Measurements from ENCODE around the gene APEX2.
"Not testable (repeated sequence)": the region's sequence is repeated elsewhere in the genome, so short reads cannot be mapped to it uniquely, and the experiment has no call there.

Gene APEX2

DNA sequence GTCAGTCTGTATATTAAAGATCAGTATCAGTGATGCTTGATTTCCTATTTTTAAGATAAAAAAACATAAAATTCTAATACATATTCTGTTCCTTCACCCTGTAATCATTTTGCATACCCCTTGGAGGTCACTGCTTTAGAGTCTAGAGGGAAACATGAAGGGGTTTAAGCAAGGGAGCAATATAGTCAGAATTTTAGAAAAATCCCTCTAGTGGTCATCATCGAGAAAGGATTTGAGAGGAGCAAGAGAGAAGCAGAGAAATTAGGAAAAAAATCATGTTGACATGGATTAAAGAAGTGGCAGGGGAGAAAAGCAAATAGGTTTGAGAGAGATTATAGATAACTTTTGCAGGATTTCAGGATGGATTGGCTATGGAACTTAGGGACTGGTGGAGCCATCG is 11.1 kb downstream of the APEX2 start:
- peak; percentile 4 for DNase-seq (ENCODE audit: low spot score)

DNA sequence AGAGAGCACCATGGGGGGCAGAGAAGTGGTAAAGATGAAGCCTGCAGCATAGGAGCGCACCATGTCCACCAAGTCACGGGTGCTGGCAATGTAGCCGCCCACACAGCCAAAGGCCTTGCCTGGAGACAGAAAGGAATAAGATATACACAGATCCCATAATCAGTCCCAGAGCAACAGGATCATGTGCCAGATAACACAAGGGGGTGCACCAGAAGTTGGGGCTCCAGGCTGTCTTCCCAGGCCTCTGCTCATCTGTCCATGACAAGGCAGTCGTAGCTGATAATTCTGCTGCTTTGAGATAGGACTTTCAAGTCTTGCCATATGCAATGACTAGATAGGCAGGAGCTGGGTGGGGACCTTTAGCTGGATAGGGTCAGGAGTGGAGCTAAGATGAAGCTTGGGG is 14.7 kb downstream of the APEX2 start:
- no peak for DNase-seq (ENCODE audit: low spot score)

DNA sequence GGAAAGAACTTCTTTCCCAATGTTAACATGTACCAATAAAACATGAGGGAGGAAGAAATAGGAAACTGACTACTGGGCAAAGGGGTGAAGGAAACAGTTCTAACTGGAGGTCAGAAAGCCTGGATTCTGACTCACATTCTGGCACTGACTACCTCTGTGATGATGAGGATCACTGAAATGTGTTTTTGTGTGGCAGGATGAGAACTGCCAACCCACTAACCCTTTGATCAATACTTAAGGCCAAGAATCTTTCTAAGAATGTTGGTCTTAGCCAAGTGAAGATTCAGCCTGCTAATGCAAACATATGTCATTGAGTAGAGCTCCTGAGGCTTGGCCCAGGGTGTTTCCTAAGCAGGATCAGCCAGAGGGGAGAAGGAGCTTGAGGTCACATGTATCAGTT is 26.0 kb downstream of the APEX2 start:
- no peak for DNase-seq (ENCODE audit: low spot score)

DNA sequence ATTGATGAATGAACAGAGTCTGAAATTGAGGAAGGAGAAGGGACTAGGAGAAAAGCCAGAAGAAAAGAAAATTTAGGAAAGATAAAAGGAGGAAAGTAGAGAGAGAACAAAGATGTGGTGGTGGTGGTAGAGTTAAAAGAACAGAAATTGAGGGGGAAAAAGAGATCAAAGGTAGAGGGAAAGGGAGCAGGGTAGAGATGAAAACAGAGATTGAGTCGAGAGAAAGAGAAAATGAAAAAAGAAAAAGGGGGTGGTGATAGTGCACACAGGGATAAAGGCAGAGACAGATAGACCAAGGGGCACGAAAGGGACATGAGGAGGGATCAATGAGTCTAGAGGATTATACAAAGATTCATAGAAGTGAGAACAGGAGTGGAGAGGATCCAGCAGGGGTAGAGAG is 26.7 kb downstream of the APEX2 start:
- DNase-seq (ENCODE audit: low spot score), result no peak

DNA sequence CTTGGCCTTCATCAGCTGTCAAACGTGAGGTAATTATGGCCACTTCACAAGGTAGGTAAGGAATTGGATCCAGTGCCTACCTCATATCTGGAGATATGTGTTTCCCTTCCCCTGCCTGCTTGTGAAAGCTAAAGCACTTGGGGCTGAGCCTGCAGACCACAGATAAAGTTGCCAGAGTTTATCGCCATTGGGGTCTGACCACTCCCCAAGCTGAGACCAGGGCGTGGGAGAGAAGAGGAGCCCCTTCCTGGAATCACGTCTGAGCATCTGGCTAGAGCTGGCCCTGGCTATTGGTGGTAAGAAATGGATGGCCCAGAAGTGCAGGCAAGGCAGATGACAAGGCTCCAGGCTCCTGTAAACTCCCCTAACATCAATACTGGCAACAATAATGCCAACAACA is 27.9 kb downstream of the APEX2 start:
- DNase-seq (ENCODE audit: low spot score), result no peak

DNA sequence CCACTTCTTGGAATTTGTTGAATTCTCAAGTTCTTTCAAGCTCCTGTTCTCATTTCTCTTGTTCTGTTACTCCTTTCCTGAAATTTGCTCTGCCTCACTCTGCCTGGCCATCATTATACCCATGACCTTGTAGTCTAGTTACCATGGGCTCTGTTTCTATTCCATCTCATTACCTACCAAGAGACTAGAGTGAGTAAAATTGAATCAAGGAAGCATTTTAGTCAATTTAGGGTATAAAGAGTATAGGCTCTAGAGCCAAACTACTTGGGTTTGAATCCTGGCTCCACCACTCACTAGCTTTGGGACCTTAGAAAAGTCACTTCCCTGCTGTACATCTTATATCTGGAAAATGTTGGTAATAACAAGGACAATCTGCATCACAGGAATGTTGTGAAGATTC is 28.4 kb downstream of the APEX2 start:
- DNase-seq (ENCODE audit: low spot score), result no peak

DNA sequence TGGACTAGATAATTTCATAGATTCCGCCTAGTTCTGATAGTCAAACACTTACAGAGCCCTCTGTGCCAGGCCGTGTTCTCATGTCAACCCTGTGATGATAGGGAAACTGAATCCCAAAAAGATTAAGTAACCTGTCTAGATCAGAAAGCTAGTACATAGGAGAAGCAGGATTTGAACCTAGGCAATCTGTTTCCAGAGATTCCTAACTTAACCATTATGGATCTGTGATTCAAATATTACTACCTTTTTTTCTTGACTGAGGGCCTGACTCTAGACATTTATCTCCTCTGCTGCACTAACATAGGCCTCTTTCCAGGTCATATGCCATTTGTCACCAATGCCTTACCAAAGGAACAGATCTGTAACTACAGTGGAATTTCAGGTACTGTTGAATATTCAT is 29.1 kb downstream of the APEX2 start:
- DNase-seq (ENCODE audit: low spot score), result no peak

DNA sequence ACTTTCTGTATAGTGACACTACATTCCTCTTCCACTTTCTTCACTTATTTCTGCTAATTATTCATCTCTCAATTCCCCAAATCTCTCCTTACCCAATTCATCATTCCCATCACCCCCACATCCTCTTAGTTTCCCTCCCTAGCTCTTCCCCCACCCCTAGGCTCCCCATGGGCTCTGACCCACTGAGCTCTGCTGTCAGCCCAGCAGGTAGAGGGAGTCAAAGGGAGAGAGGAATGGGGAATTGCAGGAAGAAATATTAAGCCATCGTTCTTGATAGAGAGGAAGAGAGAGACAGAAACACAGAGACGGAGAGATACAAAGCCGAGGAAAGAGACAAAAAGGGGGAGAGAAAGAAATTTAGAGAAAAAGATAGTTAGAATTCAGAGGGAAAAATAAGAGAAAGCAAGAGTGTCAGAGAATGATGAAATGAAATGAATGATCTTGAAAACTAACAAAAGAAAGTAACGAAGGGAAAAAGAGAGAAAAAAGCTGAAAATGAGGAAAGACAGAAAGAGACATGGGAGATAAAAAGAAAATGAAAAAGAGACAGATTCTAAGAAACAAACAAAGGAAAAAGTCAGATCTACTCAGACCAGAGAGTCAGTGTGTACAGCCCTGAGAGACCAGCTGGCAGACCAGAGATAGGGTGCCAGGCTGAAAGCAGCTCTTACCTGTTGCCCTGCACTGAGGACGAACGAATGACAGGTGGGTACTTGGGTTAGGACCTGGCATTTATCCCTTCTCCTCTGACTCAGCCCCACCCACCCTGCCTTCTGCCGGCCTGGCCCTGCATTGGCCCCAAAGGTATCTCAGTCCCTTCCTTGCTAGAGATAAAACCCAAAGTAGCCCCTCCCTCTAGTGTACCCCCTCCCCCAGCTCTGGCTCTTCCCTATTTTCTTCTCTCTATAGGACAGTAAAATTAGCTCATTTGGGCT is 30.4 kb downstream of the APEX2 start, which contains the start of gene ALAS2:
ALAS2 (minus strand) TSS at position 707 of the 935 bp plus-strand sequence. CDS start 4,977 bp downstream, outside the sequence.
- DNase-seq (ENCODE audit: low spot score), result no peak

DNA sequence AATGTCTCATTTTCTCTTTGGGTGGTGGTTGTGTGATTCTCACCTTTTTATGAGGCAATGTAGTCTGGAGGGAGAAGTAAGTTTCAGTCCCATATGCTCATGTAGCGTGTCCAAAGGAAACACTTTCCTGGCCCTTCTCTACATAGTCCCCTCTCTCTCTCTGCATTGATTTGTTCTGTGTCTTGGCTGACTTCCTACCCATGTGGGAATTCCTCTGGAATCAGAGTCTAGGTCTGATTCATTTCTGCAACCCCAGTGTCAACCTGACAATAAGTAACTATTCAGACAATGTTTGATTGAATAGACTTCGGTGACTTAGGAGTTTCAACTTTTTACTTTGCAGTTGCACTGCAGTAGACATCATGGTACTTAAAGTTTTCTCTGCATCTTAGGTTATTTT is 33.3 kb downstream of the APEX2 start:
- no peak for DNase-seq (ENCODE audit: low spot score)

DNA sequence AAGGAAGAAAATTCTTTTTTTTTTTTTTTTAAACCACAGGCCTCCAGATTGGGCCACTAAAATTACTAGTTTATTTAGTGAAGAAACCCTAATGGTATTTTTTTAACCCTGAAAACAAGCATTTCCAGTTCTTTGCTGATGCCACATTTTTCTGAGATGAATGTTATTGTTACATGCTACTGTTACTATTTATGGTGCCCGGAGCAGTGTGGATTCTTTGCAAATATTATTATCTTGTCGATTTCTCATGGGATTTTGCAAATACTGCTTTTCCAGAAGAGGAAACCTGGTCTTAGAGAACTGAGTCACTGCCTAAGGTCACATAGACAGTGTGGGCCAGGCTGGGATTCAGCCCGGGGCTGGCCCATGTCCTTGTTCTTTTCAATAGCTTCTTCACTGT is 39.3 kb downstream of the APEX2 start:
- no peak for DNase-seq (ENCODE audit: low spot score)

DNA sequence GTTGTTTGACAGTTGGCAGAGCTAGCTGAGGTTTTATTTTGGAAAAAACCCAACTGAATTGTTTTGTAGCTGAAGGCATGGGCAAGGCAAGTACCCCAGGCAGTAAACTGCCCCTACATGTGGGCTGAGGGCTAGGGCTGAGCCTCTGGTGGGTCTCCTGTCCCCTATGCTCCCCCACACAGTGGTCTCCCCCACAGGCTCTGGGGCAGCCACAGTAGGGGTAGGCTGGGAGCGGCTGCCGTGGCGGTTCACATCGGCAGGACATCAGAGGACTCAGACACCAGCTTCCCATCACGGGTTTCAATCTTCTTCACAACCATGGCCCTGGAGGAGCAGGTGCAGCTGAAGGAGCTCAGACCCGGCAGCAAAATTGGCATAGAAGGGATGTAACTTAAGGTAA is 41.4 kb downstream of the APEX2 start:
- no peak for DNase-seq (ENCODE audit: low spot score)

DNA sequence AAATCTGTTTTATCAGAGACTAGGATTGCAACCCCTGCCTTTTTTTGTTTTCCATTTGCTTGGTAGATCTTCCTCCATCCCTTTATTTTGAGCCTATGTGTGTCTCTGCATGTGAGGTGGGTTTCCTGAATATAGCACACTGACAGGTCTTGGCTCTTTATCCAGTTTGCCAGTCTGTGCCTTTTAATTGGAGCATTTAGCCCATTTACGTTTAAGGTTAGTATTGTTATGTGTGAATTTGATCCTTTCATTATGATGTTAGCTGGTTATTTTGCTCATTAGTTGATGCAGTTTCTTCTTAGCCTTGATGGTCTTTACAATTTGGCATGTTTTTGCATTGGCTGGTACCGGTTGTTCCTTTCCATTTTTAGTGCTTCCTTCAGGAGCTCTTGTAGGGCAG is 50.4 kb downstream of the APEX2 start:
- not testable (repeated sequence) for DNase-seq (ENCODE audit: low spot score)

DNA sequence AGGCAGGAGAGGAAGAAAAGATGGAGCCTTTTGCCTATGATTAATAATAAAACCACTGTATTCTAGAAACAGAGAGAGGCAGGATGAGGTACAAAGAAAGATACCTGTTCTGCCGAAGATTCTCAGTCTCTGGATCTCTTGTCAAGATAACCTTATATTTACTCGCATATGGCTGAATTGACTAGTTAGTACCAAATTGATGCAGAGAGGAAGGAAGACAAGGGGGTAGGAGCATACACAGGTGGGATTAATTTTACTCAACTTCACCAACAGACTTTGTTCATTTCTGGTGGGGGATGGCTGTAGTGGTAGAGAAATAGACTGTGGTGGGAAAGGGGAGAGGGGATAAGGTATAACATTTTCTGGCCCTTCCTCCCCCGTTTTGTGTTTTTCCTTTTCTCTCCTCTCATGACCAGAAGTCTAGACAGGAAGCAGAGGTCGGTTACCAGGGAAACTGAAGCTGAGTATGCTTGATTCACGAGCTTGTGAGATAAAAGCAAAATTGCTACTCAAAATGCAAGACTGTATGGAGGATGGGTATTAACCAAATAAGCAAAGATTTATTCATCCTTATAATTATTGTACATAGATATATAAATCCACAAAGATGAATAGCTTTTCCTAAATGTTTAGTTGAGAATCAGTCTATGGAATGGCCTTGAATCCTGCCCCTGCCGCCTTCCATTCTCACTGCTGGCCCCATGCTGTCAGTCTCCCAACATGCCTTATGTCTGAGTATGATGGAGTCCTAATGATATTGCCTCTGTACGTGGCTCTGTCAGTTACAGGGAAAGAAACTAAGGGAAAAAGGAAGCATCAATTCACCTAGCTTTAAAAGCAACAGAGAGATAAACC is 56.9 kb downstream of the APEX2 start:
- peak; percentile 0 for DNase-seq (ENCODE audit: low spot score)

DNA sequence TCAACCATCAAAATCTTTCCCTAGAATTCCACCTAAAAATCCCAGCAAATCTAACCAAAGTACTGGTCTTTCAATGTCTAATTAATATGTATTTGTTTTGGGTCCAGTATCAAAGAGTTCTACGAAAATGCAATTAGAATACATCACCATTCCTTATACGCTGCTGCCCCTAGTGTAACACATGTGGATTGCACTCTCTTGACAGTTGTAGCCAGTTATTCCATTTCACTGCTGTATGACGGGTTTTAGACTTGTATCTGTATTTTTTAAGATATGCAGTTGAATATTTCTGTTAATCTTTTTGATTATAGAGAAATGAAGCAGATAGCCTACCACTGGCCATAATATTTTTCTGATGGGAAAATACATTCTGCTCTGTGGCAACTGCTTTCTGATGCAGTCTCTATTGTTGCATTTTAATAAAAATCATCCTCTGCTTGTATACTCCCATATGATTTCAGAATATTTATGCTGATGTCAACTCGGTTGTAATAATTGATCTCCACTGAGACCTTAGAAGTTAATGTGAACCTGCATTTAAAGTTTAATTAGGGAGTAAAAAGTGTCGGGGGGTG is 57.6 kb downstream of the APEX2 start:
- peak; percentile 29 for DNase-seq (ENCODE audit: low spot score)
